Skeletal muscle tissue (tissue), 4 donors: ENCODE data around the gene AS3MT. TPM values are rescaled to one million over a fixed set of nuclear protein-coding genes. Genes with fewer than 3 reads are reported as not detected.
"Not testable (repeated sequence)": the region's sequence is repeated elsewhere in the genome, so short reads cannot be mapped to it uniquely, and the experiment has no call there.

ENCODE experiments used
- H3K27ac ChIP-seq: one replicate; pipeline ENCODE4 v1.7.0; 2013; ENCODE audit warnings: mild to moderate bottlenecking, low read depth, low read length, inconsistent platforms
- H3K27me3 ChIP-seq, 3 donors: one replicate each; pipeline ENCODE4 v1.7.0; 2013; ENCODE audit warnings: low read length in 3 of 3; ENCODE audit not compliant: control insufficient read depth in 3 of 3, insufficient read depth in 3 of 3
- H3K36me3 ChIP-seq, 3 donors: one replicate each; pipeline ENCODE4 v1.7.0; 2013; ENCODE audit warnings: low read length in 3 of 3; ENCODE audit not compliant: control insufficient read depth in 3 of 3, insufficient read depth in 3 of 3
- H3K4me1 ChIP-seq, 3 donors: one replicate each; pipeline ENCODE4 v1.7.0; 2013; ENCODE audit warnings: low read length in 3 of 3, mild to moderate bottlenecking in 3 of 3; ENCODE audit not compliant: control insufficient read depth in 3 of 3, insufficient read depth in 3 of 3
- H3K4me3 ChIP-seq, 3 donors: one replicate each; pipeline ENCODE4 v1.7.0; 2013; ENCODE audit warnings: low read length in 3 of 3
- H3K9ac ChIP-seq, 3 donors: one replicate each; pipeline ENCODE4 v1.7.0; 2013; ENCODE audit warnings: low read length in 3 of 3, mild to moderate bottlenecking in 3 of 3, moderate library complexity in 2 of 3, low read depth in 1 of 3
- H3K9me3 ChIP-seq, 3 donors: one replicate each; pipeline ENCODE4 v1.7.0; 2013; ENCODE audit warnings: low read length in 3 of 3; ENCODE audit not compliant: control insufficient read depth in 3 of 3
- total RNA-seq: library from RNA; depleted of rRNA; stranded (reverse); fragments of >200 nt; gene quantifications from one replicate; pipeline ENCODE4 v1.2.3, GENCODE V29; 2014
- donor health status: Osteomylitis.

The AS3MT gene
- total RNA-seq, 1 donor from 2014 or later: 6.8 TPM

DNA sequence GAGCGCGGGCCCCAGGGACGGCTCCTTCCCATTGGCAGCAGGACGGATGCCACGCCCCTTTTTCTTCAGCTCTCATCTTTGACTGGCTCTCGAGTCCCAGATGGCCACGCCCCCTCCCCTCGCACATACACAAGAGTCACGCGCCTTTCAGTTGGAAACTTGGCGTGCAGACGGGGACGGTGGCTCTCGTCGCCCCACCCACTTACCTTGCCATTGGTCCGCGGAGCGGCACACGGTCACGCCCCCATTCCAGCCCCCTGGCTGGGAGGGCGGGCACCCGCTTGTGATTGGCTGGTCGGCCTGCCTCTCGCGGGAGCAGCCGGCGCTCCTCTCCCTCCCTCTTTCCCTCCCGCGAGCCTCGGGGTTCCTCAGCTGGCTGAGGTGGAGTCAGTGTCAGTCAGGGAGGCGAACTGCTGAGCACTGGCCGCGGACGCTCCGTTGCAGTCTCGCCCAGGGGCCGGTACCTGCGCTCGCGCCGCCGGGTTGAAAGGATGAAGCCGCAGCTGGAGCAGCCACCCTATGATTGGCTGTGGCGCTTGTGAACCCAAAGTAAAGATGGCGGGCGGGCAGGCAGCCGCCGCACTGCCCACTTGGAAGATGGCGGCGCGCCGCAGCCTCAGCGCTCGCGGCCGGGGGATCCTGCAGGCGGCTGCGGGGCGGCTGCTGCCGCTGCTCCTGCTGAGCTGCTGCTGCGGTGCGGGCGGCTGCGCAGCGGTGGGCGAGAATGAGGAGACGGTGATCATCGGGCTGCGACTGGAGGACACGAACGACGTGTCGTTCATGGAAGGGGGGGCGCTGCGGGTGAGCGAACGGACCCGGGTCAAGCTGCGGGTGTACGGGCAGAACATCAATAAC, 48.9 kb downstream of the AS3MT start, which contains the start of gene CNNM2:
Gene CNNM2 (plus strand): TSS at position 333 of the 855 bp plus-strand sequence. CDS start 187 bp downstream, at position 520.
- Histone ChIP-seq H3K27ac (peak within 1 kb of the TSS; percentile 98), H3K27me3 (no peaks in the 10 kb centered on the region), H3K4me1 (peaks cover 22 to 30% (median 22%) of the 10 kb centered on the region in 3 donors), H3K36me3 (no peaks in the 10 kb centered on the region), H3K9ac (peak within 1 kb of the TSS; percentile 81 to 93 (median 87)), H3K4me3 (peak within 1 kb of the TSS; percentile 92 to 99 (median 94)), H3K9me3 (no peaks in the 10 kb centered on the region)

DNA sequence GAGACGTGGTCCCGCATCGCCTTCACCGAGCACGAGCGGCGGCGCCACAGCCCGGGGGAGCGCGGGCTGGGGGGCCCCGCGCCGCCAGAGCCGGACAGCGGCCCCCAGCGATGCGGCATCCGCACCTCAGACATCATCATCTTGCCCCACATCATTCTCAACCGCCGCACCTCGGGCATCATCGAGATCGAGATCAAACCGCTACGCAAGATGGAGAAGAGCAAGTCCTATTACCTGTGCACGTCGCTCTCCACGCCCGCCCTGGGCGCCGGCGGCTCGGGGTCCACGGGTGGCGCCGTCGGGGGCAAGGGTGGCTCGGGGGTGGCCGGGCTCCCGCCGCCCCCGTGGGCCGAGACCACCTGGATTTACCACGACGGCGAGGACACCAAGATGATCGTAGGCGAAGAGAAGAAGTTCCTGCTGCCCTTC, 49.6 kb downstream of the AS3MT start:
- Histone ChIP-seq H3K9me3 (no peaks in the 10 kb centered on the region), H3K27ac (peak overlapping the region; percentile 81), H3K9ac (peak overlapping the region; percentile 81 to 93 (median 87)), H3K27me3 (no peaks in the 10 kb centered on the region), H3K36me3 (no peaks in the 10 kb centered on the region), H3K4me3 (peak overlapping the region; percentile 92 to 99 (median 94)), H3K4me1 (peaks cover 22 to 30% (median 22%) of the 10 kb centered on the region in 3 donors)

DNA sequence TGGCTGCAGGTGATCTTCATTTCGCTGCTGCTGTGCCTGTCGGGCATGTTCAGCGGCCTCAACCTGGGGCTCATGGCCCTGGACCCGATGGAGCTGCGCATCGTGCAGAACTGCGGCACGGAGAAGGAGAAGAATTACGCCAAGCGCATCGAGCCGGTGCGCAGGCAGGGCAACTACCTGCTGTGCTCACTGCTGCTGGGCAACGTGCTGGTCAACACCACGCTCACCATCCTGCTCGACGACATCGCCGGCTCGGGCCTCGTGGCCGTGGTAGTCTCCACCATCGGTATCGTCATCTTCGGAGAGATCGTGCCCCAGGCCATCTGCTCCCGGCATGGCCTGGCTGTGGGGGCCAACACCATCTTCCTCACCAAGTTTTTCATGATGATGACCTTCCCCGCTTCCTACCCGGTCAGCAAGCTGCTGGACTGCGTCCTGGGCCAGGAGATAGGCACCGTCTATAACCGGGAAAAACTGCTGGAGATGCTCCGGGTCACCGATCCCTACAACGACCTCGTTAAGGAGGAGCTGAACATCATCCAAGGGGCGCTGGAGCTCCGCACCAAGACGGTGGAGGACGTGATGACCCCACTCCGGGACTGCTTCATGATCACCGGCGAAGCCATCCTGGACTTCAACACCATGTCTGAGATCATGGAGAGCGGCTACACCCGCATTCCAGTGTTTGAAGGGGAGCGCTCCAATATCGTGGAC, 50.1 kb downstream of the AS3MT start:
- H3K9me3 ChIP-seq: no peaks in the 10 kb centered on the region

DNA sequence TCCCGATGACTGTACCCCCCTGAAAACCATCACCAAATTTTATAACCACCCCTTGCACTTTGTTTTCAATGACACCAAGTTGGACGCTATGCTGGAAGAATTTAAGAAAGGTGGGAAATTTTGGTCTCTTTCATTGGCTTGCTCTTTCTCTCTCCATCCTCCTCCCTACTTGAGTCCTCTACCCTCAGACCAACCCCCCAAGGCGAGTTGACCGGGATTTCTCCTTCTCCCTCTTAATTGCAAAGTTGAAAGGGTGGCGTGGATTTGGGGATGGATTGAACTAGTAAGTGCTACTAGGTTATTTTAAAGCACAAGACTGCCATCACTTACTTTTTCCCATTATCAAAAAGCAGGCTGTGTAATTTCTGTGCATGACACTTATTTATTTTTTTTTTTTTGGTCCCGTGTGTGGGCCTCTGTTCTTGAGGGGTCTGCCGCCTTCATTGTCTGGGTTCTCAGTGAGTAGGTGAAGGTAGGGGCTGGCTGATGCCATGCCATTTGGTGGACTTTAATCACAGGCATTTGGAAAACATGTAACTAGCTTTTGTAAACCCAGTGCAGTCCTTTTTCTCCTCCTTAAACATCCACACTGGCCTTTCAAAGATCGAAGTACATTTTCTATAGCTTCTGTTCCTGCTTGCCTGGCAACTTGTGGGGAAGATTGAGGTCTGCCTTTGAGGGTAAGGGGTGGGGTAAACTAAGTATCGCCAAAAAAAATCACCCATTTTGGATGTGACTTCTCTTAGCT, 50.9 kb downstream of the AS3MT start:
- Histone ChIP-seq H3K9me3 (no peaks in the 10 kb centered on the region), H3K4me1 (peaks cover 22 to 30% (median 22%) of the 10 kb centered on the region in 3 donors), H3K36me3 (no peaks in the 10 kb centered on the region), H3K27me3 (no peaks in the 10 kb centered on the region), H3K9ac (peak overlapping the region in 2 of 3 donors; percentile 87 to 93), H3K4me3 (peak overlapping the region; percentile 92 to 99 (median 94)), H3K27ac (no peak overlapping the region)

More for the DNA sequence above, 50.1 kb downstream of the AS3MT start:
- Histone ChIP-seq H3K27me3 (no peaks in the 10 kb centered on the region), H3K4me1 (peaks cover 22 to 30% (median 22%) of the 10 kb centered on the region in 3 donors), H3K27ac (no peak overlapping the region), H3K9ac (peak overlapping the region; percentile 81 to 93 (median 87)), H3K36me3 (no peaks in the 10 kb centered on the region), H3K4me3 (peak overlapping the region; percentile 92 to 99 (median 94))

DNA sequence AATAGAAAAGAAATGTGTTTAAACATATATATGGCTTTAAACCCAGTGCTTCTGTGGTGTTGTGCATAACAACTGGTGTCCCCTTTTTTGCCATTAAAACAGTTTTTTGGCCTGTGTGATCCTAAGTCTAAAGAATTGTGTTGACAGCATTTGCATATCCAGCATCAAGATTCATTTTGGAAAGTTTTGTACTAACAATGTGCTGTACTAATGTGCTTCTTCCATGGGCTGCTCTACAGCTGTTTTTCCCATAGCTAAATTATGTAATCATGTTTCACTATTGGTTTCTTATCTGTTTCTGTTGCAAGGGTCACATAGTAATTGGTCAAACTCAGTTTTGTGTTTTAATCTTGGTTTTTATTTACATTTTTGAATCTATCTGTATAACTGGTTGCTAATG, 54.3 kb downstream of the AS3MT start:
- peaks cover 17 to 25% (median 18%) of the 10 kb centered on the region in 3 donors for H3K4me1 ChIP-seq
- no peak overlapping the region for H3K27ac ChIP-seq
- H3K9me3 ChIP-seq: no peaks in the 10 kb centered on the region
- H3K4me3 ChIP-seq: no peak overlapping the region
- no peaks in the 10 kb centered on the region for H3K27me3 ChIP-seq
- no peak overlapping the region for H3K9ac ChIP-seq
- H3K36me3 ChIP-seq: peaks cover 0 to 4% (median 0%) of the 10 kb centered on the region in 3 donors

DNA sequence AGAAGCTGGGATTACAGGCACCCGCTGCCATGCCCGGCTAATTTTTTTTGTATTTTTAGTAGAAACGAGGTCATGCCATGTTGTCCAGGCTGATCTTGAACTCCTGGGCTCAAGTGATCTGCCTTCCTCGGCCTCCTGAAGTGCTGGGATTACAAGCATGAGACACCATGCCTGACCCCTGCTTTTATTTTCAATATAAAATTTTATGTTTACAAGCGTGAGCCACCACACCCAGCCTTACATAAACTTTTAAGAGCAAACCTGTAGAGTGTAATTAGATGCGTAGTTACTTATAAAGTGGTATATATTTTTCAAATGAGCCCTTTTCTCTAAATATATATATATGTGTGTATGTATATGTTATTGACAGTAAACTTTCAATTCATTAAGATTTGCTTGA, 57.6 kb downstream of the AS3MT start:
- Histone ChIP-seq H3K4me1 (no peaks in the 10 kb centered on the region), H3K4me3 (no peak overlapping the region), H3K9me3 (no peaks in the 10 kb centered on the region), H3K27me3 (no peaks in the 10 kb centered on the region), H3K27ac (no peak overlapping the region), H3K9ac (no peak overlapping the region), H3K36me3 (peaks cover 0 to 4% (median 0%) of the 10 kb centered on the region in 3 donors)

DNA sequence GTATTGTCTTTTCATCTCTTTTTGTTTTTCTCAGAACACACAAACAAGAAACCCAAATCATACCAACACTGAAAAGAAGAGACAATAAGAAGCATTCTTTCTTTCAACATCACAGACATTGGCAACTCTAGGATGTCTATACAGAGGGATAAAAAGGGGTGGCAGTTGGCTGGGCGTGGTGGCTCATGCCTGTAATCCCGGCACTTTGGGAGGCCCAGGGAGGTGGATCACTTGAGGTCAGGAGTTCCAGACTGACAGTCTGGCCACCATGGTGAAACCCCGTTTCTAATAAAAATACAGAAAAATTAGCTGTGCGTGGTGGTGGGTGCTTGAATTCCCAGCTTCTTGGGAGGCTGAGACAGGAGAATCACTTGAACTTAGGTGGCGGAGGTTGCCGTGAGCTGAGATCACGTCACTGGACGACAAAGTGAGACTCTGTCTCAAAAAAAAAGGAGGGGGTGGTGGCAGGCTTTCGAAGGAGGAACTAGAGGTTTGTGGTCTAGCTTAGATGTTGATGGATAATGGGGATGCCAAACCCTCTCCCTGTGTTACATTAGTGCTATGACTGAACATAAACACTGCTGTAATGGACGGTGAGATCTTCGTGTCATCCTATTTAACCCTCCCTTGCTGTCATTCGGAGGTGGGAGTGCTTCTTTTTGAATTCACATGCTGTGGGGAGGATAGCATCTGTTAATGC, 58.2 kb downstream of the AS3MT start:
- Histone ChIP-seq H3K9ac (no peak overlapping the region), H3K27me3 (no peaks in the 10 kb centered on the region), H3K36me3 (peaks cover 0 to 4% (median 0%) of the 10 kb centered on the region in 3 donors), H3K27ac (no peak overlapping the region), H3K4me1 (no peaks in the 10 kb centered on the region), H3K4me3 (no peak overlapping the region), H3K9me3 (no peaks in the 10 kb centered on the region)

DNA sequence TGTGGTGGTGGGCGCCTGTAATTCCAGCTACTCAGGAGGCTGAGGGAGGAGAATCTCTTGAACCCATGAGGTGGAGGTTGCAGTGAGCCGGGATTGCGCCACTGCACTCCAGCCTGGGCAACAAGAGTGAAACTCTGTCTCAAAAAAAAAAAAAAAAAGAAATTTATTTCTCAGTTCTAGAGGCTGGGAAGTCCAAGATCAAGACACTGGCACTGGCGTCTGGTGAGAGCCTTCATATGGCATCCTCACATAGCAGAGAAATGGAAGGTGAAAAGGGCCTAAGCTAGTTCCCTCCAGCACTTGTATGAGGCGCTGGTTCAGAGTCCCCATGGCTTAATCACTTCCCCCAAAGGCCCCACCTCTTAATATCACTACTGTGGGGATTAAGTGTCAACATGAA, 59.2 kb downstream of the AS3MT start:
- H3K9ac ChIP-seq, H3K9me3 ChIP-seq, H3K4me3 ChIP-seq, H3K27ac ChIP-seq, H3K27me3 ChIP-seq, H3K4me1 ChIP-seq, H3K36me3 ChIP-seq: not testable (repeated sequence)

DNA sequence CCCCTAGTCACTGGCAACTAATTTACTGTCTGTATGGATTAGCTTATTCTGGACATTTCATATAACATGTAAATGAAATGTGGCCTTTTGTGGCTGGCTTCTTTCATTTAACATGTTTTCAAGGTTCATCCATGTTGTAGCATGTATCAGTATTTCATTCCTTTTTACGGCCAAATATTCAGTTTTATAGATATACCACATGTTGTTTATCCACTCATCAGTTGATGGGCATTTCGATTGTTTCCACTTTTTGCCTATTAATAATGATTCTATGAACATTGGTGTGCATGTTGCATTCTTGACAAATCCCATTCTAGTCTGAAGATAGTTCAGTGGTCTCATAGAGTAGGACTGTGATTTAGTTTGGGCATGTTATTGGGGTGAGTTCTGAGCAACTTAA, 61.5 kb downstream of the AS3MT start:
- no peaks in the 10 kb centered on the region for H3K9me3 ChIP-seq
- H3K4me1 ChIP-seq: no peaks in the 10 kb centered on the region
- H3K4me3 ChIP-seq: no peak overlapping the region
- H3K9ac ChIP-seq: no peak overlapping the region
- H3K36me3 ChIP-seq: peaks cover 0 to 4% (median 0%) of the 10 kb centered on the region in 3 donors
- H3K27me3 ChIP-seq: no peaks in the 10 kb centered on the region
- no peak overlapping the region for H3K27ac ChIP-seq
